IPS DF 19.7 (cell line): Measurements from ENCODE around the gene CAPN8.

Source experiments
- DNase-seq: peaks from one replicate; pipeline ENCODE4 v3.0.0-alpha.2; 2013; ENCODE audit warnings: low read depth, low spot score

The CAPN8 gene

GRCh38 chr1:223618680-223619079, 46.8 kb downstream of the CAPN8 start:
- no peak for DNase-seq

- no peak for DNase-seq
These were observed 48.0 kb downstream of the CAPN8 start for GRCh38 chr1:223617323-223618070.

DNA sequence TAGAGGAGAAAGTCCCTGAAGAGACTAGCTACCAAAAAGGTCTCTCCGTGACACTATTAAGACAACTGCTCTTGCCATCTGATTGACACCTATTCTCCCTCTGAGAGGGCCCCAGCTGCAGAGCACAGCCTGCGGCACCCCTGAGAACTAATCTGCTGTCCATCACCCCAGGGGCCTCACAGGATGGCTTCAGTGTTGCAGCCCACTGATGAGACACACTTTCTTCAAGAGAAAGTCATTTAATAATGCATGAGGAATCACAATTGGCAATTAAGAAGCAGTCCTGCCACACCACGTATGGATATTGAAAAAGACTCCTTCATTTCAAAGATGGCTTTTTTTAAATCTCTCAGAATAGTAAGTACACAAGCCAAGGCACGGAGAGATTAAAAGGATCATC, 48.9 kb downstream of the CAPN8 start:
- no peak for DNase-seq

GRCh38 chr1:223611936-223612335, 53.6 kb downstream of the CAPN8 start:
- DNase-seq: no peak

GRCh38 chr1:223609977-223610376, 55.5 kb downstream of the CAPN8 start:
- DNase-seq: no peak

DNA sequence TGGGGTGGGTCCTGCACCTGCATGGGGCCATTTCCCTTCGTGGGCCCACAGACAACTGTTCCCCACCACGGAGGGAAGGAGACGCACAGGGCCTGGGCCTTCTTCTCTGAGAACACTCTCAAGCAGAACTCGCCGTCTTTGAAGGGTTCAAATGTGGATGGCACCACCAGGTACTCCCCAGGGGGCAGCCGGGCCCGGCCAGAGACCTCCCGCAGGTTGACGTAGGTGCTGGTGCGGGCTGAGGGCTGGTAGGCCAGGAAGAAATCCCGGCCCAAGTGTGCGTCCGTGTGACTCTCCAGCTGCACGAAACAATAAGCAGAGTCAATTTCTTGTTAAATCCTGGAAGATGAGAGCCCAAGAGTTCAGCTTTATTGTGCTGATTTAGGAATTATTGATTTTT, 56.4 kb downstream of the CAPN8 start:
- DNase-seq: no peak

DNA sequence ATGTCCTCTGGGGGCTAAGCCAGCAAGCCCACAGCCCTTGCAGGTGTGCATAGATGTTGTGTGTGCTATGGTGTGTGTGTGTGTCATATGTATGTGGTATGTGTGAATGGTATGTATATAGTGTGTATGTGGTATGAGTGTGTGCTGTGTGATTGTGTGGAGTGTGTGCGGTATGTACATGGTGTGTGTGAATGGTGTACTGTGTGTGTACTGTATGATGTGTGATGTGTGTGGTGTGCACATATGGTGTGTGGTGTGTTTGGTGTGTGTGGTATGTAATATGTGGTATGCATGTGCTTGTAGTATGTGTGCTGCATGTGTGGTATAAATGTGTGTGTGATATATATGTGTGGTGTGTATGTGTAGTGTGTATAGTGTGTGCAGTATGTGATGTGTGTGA, 107.0 kb downstream of the CAPN8 start:
- no peak for DNase-seq

- no peak for DNase-seq
These were observed 108.4 kb downstream of the CAPN8 start for GRCh38 chr1:223557130-223557475.

DNA sequence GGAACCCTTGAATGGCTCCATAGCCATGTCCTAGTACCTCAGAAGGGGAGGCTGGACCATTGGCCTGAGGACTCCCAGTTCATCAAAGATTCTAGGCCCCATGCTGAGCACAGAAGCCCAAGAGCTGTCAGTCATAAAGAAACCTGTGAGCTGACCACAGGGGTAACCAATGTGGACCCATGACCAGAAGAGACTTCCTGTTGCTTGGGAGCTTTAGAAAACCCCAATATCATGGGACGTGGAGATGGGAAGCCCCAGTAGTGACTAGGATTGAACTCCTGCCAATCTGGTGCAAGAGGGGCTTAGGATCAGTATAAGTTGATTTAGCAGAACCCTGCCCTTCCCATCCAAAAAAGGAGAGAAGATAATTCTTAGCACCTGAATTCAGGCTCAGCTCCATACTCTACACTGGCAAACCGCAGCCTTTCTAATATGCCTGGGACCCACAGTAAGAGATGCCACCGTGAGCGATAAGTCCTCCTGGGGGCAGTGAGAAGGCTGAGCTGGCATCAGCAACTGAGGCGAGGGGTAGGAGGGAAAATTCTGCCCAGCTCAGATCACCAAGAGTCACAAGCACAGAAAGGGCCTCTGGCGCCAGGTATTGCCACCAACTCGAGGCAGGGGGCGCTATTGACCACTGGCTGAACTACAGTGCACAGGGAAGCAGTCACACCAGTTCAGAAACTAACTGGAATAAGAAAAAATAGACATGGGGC, 108.9 kb downstream of the CAPN8 start:
- DNase-seq: no peak

GRCh38 chr1:223553957-223554356, 111.5 kb downstream of the CAPN8 start:
- no peak for DNase-seq

DNA sequence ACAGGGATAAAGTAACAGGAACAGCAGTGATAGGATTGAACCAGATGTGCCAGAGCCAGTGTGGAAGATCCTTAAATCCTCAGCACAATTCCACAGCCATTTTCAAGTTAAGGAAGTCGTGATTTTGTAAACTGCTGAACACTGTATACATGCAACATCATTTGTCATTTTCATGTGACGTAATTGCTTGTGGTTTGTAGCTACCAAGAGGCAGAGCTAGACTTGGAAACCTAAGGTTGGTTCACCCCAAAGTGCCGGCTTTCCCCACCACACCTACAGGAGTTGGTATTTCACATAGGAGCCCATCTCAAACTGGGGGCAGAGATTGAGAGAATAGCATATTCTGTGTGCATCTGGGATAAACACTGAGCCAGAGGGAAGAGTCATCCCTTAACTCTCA, 113.9 kb downstream of the CAPN8 start:
- DNase-seq: no peak

- DNase-seq: no peak
These were observed 115.8 kb downstream of the CAPN8 start for GRCh38 chr1:223549740-223550139.

DNA sequence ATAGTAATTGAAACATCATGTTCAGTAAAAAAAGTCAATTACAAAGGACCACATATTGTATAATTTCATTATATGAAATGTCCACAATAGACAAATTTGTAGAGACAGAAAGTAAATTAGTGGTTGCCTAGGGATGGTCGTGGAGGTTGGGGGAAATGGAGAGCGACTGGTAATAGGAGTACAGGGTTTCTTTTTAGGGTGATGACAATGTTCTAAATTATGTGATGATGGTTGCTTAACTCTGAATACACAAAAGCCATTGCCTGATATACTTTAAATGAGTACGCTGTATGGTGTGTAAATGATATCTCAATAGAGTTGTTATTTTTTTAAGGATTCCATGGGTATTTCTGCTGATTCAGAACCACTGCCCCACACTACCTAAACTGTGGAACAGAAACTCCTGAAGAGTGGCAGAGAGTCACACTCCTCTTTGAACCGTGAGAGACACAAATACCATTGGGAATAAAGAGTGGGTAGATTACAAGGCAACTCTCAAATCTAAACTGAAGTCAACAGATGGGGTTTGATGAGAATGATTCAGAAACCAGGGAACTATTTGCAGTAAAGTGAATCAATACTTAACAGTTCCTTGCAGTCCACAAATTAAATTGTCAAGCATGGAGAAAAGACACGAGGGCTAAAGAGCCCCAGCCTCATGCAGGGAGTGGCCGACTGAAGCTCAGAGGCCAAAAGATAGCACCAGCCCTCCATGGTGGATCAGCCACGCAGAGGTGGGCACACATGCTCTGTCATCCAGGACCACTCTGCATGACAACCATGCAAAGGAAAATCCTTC, 118.0 kb downstream of the CAPN8 start:
- DNase-seq: no peak

DNA sequence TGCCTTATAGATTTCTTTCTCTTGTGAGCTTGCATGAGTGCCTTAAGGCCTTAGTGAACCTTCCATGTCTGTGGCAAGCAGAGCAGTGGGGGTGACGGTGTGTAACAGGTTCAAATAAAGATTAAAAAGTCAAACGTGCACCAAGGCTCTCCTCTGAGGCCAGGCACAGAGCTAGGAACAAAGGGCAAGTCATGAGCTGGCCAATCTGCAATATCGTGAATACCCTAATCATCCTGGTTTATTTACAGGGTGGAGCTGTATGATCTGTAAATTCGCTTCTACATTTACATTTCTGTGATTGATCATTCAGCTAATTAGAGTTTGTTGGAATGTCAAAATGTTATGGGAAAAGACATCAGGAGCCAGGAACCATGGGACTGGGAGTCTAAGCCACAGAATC, 120.2 kb downstream of the CAPN8 start:
- no peak for DNase-seq

DNA sequence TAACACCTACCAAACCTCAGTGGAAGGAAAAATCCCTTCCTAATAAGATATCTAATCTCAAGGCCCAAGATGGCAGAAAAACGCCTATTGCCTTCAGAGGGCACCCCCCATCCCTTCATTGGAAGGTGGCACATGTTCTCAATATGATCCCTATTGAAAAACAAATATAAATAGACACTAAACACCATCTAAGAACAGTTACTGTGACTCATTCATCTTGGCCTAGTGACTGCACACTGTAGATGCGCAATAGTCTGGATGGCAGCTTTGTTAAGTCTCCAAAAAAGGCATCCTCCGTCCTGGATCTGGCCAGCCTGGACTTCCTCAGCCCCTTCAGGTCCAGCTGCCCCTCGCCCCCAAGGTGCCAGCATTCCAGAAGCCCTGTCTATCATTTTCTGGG, 121.9 kb downstream of the CAPN8 start:
- DNase-seq: no peak

- DNase-seq: no peak
These were observed 122.7 kb downstream of the CAPN8 start for GRCh38 chr1:223542831-223543230.

GRCh38 chr1:223540485-223541106, 124.9 kb downstream of the CAPN8 start:
- DNase-seq: no peak

DNA sequence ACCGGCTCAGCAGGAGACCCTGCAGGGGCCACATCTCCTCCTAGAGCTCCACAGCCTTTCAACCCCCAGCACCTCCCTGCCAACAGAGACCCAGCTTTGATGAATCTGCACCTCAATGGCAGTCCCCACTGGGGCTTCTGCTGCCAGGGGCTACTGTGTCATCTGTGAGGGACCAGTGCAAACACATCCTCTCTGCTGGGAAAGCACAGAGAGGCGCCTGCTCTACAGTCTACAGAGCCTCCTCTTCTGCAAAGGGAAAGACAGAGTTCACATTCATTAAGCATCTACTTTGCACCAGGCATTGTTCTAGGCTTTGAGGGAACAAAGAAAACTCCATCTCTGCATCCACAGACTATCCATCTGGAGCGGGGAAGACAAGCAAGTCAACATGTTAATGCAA, 125.8 kb downstream of the CAPN8 start:
- DNase-seq: no peak

GRCh38 chr1:223538981-223539380, 126.5 kb downstream of the CAPN8 start:
- DNase-seq: no peak

GRCh38 chr1:223535319-223535718, 130.2 kb downstream of the CAPN8 start:
- DNase-seq: no peak

GRCh38 chr1:223534677-223535076, 130.8 kb downstream of the CAPN8 start:
- DNase-seq: no peak

DNA sequence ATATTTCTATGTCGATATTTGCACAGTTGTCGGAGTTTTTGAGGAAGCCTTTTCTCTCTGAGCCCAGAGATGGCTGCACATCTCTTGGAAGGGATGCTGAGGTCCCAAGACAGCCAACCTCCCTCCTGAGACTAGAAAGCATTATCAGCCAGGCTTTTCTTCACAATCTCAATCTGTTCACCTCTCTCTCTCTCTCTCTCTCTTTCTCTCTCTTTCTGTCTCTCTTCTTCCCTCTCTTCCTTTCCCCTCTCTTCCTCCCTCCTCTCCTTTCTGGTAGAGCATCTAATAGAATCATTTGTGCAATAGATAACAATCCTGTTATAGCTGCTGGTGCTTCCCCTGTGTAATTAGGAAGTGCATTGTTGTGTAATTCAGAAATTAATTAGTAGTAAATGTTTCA, 131.8 kb downstream of the CAPN8 start:
- no peak for DNase-seq
